Stimulated activated CD8-positive, alpha-beta memory T cell treated with anti-CD3 and anti-CD28 coated beads, Interleukin-4, amount 100 ng/mL, for 1 hour (primary cell): Measurements from ENCODE around the gene DENND4A.
"Not testable (repeated sequence)": the region's sequence is repeated elsewhere in the genome, so short reads cannot be mapped to it uniquely, and the experiment has no call there.

Source experiments
- DNase-seq, 2 donors: peaks; one replicate each; pipeline ENCODE4 v3.0.0-alpha.2; 2020; ENCODE audit warnings: low read depth in 2 of 2, low spot score in 1 of 2

DENND4A gene

DNA sequence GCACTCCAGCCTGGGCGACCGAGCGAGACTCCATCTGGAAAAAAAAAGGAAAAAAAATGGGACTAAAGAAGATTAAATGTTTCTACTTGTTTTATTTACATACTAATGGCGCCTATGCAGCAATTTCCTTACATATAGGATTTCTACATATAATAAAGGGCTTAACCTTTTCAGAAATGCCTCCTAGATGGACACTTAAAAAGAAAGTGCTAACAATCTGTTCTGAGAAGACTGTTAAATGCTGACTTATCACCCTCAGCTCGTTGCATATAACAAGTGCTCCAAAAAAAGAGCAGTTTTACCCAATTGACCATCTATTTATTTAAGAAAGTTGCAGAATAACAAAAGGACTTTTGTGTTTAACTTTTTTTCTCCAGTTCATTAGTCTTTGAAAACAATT, 32.7 kb downstream of the DENND4A start:
- DNase-seq, result no peak

DNA sequence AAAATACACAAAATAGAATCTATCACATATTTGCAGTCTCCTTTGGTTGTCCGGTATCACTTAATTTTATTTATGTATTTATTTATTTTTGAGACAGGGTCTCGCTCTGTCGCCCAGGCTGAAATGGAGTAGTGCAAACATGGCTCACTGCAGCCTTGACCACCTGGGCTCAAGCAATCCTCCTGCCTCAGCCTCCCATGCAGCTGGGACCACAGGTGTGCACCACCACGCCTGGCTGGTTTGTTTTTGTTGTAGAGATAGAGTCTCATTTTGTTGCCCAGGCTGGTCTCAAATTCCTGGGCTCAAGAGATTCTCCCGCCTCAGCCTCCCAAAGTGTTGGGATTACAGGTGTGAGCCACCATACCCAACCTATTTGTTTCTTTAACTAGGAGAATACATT, 33.9 kb downstream of the DENND4A start:
- no peak for DNase-seq

DNA sequence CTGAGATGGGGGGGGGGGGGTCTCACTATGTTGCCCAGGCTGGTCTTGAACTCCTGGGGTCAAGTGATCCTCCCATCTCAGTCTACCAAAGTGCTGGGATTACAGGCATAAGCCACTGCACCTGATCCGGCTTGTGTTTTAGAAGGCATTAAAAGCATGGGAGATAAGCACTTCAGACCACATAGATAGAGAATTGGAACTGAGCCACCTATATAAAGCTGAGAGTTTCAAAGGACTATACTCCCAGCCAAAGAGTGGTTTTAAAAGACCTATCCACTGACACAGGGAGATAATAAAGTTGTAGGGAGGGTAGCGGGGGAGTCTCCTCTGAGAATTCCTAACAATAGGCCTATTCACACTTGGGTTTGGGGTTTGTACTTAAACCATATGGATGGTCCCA, 34.8 kb downstream of the DENND4A start:
- DNase-seq, result no peak

DNA sequence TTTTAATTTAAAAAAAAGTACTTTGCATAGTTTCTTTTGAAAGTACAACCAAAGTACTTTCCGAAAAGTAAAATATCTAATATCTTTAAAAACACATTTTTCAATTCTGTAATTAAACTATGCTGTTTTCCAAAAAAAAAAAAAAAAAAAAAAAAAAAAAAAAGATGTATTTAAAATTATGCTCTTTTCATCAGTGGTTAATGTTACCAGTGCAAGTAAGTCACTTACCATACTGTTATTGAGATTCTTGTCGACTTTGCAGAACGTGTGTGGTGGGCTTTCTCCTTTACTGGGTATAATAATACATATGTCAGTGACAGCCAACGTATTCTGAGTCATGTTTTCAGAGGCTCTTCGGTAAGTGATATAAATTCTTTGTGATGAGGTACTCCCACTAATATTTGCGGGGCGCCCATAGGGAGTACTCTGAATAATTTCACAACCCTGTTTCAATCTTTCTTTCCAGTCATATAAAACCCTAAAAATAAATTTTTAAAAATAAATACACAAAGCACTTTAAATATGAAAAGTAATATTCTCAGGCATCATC, 39.9 kb downstream of the DENND4A start:
- DNase-seq, result no peak

DNA sequence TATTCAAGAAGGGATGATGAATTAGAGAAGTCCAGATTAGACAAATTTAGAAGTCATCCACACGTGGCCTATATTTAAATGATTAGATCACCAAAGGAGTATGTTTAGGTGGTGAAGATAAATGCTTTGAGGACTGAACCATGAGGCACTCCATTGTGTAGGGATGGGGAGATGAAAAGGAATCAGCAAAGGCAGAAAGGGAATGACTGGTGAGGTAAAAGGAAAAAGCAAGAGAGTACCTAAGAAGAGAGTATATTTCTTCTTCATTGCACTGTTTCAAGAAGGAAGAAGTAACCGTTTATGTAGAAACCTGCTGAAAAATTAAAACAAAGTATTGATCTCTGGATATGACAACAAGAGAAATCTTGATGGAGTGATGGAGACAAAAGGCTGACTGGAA, 40.7 kb downstream of the DENND4A start:
- DNase-seq, result no peak

DNA sequence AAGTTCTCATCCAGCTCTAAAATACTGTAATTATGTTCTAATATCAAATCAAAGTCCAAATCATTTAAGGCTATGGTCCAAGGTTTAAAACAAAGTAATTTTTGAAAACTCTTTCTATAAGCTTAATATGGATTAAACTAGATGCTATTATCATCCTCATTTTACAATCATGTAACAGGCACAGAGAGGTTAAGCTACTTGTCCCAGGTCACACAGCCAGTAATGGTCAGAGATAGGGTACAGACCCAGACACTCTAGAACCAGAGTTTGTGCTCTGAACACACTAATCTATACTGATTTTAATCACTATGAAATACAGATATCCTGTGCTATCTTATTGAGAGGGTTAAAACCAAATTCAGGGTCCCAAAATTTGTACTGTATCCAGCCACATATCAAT, 44.8 kb downstream of the DENND4A start:
- DNase-seq, result no peak

DNA sequence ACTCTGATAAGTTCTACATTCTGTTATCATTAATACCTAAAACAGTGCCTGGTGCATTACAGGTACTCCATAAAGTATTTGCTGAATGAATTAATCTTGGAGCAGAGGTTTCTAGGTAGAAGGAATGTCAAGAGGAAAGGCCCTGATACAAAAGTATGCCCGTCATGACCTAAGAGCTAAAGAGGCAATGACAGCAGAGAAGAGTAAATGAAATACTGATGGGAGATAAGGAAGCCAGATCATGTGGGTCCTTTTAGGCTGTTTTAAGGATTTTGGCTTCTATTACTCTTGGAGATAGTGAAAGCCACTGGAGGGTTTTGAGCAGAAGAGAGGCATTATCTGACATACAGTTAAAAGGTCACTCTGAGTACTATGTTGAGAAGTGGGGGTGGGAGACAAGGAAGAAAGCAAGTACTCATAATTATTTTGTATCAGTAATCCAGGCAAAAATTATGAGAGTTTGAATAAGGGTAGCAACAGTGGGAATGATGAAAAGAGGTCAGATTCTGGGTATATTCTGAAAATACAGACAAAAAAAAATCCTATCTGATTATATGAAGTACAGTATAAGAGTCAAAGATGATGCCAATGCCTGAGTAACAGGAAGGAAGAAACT, 48.3 kb downstream of the DENND4A start:
- DNase-seq, result no peak

DNA sequence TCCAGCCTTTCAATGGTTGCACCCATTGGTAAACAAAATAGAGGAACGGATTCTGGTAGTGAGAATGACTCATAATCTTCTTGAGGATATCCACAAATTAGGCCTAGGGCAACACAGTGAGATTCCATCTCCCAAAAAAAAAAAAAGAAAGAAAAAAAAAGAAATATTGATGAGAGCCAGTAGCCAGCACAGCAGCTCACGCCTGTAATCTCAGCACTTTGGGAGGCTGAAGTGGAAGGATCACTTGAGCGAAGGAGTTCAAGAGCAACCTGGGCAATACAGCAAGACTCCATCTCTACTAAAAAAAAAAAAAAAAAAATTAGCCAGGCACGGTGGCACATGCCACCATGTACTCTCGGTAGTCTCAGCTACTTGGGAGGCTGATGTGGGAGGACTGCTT, 51.9 kb downstream of the DENND4A start:
- no peak for DNase-seq

DNA sequence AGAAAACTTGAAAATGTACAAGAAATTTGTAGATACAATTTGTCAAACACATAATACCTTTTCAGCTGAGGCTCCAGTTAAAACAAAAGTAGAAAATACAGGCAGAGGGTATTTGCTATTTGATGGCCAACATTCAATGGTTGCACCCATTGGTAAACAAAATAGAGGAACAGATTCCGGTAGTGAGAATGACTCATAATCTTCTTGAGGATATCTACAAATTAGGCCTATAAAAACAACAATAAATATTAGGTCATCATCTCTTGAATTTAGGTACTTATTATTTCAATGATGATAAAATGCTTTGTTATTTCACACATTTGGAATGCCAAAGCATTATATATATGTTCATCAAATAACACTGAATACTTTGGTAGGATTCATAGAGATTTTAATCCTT, 53.4 kb downstream of the DENND4A start:
- no peak for DNase-seq

DNA sequence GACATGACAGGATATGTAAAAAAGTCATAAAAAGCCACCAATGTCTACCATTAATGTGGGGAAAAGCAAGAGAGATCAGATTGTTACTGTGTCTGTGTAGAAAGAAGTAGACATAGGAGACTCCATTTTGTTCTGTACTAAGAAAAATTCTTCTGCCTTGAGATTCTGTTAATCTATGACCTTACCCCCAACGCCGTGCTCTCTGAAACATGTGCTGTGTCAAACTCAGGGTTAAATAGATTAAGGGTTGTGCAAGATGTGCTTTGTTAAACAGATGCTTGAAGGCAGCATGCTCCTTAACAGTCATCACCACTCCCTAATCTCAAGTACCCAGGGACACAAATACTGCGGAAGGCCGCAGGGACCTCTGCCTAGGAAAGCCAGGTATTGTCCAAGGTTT, 58.5 kb downstream of the DENND4A start:
- not testable (repeated sequence) for DNase-seq

DNA sequence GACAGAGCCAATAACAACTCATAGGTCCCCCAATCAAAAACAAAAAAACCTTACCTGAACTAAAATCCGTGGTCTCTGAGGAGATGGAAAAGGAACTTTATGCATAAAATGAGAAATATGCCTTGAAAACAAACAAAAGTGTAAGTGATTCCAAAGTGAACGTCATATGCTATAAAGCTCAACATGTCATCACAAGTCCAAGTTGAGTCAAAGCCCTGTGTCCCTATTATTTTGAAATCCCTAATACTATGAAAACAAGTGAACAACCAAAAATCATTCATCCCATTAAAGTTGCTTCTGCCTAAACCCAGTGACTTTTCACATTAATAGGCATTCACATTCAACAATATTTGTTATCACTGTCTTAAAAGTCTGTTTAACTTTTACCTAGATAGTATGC, 59.4 kb downstream of the DENND4A start:
- DNase-seq, result no peak

DNA sequence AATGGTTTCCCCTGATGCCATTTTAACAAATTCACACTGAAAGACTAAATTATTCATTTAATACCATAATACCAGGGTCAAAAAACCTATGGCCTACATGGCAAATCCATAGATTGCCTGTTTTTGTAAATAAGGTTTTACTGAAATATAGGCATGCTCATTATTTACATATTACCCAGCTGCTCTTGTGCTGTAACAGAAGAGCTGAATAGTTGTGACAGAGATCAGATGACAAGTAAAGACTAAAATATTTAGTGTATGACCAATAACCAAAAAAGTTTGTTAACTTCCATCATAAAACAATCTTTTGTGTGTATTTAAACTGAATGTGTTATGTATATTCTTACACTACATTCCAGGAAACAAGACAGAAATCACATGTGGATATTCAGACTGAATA, 60.2 kb downstream of the DENND4A start:
- no peak for DNase-seq

DNA sequence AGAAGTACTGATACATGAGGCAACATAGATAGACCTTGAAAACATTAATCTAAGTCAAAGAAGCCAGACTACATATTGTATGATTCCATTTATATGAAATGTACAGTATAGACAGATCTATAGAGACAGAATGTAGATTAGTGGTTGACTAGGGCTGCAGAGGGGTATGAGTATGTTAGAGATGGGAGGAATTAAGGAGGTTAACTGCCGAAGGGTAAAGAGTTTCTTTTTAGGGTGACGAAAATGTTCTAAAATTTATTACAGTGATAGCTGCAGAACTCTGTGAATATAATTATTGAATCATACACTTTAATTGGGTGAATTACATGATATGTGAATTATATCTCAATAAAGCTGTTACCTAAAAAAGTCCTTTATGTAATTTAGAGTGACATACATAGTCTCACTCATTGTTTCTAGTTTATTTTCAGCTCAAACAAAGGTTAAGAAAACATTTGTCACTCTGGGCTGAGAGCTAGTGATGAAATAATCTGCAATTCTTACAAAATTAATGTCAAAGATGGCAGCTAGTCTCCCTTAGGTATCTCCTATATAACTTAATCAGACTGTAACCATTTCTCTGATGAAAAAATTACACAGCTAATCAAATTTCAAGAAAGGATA, 61.4 kb downstream of the DENND4A start:
- no peak for DNase-seq

DNA sequence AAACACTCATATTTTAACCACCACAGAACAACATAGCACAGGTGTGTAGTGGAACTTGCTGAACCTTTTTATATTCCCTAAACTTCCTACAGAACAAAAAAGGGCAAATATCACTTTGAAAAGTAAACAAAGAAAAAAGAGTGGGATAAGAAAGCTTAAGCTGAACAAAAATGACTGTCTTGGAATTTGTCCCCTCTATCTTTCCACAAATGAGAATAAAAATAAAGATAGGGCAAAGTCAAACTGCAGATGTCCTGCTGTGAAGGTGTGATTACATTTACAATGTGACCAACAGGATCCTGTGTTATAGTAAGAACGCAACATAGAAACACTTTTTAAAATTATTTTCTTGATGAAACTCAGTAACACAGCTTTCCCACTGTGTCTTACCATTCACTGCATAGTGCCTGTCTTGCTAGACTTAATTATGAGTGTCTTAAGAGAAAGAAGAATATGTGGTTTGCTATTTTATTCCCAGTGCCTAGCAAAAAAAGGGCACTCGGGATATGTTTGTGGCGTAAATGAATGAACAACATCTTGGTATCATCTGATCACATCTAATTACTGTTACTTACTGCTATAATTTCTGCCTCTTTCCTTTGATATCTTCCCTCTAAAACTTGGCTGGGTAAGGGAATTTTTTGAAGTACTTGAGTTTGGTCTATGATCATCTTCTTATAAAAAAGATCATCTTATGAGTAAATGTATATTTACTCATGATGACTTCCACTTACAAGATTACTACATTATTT, 67.5 kb downstream of the DENND4A start:
- DNase-seq, result no peak

DNA sequence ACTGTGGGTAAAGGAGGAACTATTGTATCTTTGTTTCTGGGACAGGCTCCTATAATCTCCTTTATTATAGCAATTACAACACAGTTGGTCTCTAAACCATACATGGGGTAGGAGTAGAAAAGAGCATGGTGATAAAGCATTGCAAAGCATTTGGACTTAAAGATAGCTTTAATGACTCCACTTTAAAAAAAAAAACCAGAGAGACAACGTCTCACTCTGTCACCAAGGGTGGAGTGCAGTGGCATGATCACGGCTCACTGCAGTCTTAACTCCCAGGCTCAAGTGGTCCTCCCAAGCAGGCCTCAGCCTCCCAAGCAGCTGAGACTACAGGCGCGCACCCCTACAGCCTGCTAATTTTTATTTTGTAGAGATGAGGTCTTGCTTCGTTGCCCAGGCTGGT, 68.2 kb downstream of the DENND4A start:
- no peak for DNase-seq

DNA sequence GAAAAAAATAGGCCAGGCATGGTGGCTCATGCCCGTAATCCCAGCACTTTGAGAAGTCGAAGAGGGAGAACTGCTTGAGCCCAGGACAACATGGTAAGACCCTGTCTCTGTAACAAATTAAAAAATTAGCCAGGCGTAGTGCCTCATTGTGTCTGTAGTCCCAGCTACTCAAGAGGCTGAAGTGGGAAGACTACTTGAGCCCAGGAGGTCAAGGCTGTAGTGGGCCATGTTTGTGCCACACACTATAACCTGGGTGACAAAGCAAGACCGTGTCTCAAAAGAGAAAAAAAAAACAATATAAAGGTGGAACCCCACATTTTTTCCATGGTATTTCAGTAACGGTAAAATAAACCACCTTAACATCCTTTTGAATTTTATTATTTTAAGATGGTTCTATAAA, 69.9 kb downstream of the DENND4A start:
- no peak for DNase-seq

DNA sequence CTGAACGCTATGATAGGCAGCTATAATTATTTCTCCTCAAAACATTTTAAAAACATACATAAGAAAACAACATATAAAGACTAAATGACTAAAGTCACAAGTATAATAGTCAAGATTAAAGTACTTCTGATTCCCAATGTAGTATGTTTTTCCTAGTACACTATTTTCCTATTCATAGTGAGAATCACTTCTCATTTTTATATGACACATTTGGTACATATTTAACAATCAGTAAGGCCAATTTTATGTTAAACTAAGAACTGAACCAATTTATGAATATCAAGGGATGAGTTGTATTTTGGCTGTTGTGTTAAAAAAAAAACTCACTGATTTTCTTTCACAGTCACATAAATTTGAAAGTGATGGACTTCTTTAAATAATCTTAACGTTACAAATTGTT, 79.7 kb downstream of the DENND4A start:
- DNase-seq, result no peak

DNA sequence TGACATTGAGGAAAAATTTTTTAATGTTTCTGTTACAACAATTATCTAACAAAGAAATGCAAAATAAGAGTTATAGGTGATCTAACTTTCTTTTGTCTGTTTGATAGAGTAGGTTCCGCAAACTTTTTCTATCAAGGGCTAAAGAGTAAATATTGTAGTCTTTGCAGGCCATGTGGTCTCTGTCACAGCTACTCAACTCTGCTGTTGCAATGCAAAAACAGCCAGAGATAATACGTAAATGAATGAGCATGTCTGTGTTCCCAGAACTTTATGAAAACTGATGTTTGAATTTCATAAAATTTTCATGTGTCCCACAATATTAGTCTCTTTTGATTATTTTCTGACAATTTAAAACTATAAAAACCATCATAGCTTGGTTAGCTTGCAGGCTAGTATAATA, 97.0 kb downstream of the DENND4A start:
- no peak for DNase-seq

DNA sequence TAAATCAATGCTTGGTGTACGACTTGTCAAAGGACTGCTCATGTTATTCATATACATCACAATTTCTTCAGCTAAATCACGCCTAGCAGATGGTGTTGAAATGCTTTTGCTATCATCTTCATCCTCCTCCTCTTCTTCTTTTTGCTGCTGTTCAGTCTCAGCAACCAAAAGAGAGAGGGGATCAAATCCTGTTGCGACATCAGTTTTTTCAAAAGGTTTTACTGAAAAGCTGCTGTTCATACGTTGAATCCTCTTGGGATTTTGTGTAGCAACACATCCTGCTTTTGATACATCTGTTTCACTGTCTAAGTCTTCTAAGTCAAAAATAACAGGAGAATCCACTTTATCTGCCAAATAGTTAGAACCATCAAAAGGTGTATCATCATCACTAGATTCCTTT, 101.3 kb downstream of the DENND4A start:
- DNase-seq, result no peak

DNA sequence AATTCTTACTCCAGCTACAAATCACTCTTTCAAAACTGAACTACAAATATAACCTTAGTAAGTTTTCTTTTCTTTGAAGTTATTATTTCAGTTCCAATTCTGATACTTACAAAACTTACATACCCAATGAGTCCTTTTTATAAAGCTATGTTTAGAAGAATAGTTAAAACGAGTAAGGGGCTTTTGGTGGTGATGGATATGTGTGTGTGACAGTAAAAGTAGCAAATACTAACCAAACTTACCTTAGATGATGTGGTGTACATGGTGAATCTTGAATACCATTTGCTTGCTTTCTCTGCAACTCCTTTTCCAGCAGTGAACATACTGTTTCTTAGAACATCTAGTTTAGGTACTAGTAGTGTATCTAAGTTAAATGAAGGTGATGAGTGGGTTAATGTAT, 101.9 kb downstream of the DENND4A start:
- DNase-seq, result no peak

DNA sequence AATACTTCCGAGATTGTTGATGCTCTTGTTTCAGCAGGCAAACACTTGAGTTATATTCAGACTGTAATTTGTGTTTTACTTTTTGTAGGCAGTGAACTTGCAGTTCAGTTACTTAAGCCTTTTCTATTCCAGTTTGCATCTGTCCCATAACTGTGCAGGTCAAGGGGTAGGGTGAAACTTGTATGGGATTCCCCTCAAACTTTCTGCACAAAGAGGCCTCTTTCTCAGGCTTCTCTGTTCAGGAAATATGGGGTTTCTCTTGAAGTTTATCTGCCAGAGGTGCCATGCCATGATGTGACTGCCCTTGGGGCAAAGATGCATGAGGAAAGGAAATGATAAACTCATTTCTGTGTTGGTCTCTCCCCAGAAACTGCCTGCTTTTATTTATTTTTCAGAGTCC, 103.6 kb downstream of the DENND4A start:
- DNase-seq, result no peak

DNA sequence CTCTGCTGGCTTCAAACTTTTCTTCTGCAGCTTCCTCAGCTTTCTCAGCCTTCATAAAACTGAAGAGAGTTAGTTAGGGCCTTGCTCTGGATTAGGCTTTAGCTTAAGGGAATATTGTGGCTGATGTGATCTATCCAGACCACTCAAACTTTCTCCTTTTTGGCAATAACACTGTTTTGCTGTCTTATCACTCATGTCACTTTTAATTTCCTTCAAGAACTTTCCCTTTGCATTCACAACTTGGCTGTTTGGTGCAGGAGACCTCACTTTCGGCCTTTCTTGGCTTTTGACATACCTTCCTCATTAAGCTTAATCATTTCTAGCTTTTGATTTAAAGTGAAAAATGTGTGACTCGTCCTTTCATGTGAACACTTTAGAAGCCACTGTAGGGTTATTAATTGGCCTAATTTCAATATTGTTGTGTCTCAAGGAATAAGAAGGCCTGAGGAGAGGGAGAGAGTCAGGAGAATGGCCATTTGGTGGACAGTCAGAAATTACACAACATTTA, 109.6 kb downstream of the DENND4A start:
- no peak for DNase-seq
